Activated T-cell treated with anti-CD3 and anti-CD28 coated beads, Interleukin-2, amount 50 U/mL, for 4 hours (primary cell): ENCODE measurements around the gene STARD8. TPM values are rescaled to one million over a fixed set of nuclear protein-coding genes. Genes with fewer than 3 reads are reported as not detected.
"Not testable (repeated sequence)": the region's sequence is repeated elsewhere in the genome, so short reads cannot be mapped to it uniquely, and the experiment has no call there.

Source experiments
- ATAC-seq, 2 donors: fragments of 200-7000 bp; cut with Tn5 transposase; one replicate each; pipeline ENCODE4 v1.10.0; 2021
- DNase-seq: peaks from one replicate; pipeline ENCODE4 v3.0.0-alpha.2; 2020
- H3K27me3 Mint-ChIP-seq: one replicate; pipeline ENCODE4 v1.8.0; 2021; ENCODE audit warnings: low read depth, mixed read lengths
- H3K36me3 Mint-ChIP-seq: one replicate; pipeline ENCODE4 v1.8.0; 2022; ENCODE audit warnings: mixed read lengths; ENCODE audit not compliant: insufficient read depth
- H3K4me1 Mint-ChIP-seq: one replicate; pipeline ENCODE4 v1.8.0; 2021; ENCODE audit warnings: low read depth, mixed read lengths
- H3K4me3 Mint-ChIP-seq: one replicate; pipeline ENCODE4 v1.8.0; 2021; ENCODE audit warnings: mild to moderate bottlenecking, moderate library complexity, mixed read lengths
- H3K9me3 Mint-ChIP-seq: one replicate; pipeline ENCODE4 v1.8.0; 2021; ENCODE audit warnings: mixed read lengths
- total RNA-seq, 3 donors: library from RNA; stranded (reverse); gene quantifications; one replicate each; pipeline ENCODE4 v1.2.1, GENCODE V29; 2021

The STARD8 gene
- total RNA-seq, 3 donors from 2014 or later = 0.11 to 0.19 (median 0.18) TPM

GRCh38 chrX:68672581-68673318 is 25.3 kb downstream of the STARD8 start:
- Mint-ChIP-seq H3K4me1 (no peaks in the 10 kb centered on the region), H3K4me3 (no peak overlapping the region), H3K9me3 (no peaks in the 10 kb centered on the region), H3K27me3 (no peaks in the 10 kb centered on the region), H3K36me3 (no peaks in the 10 kb centered on the region)
- DNase-seq (no peak), ATAC-seq (no peak)

- Mint-ChIP-seq H3K4me3 (no peak overlapping the region), H3K36me3 (no peaks in the 10 kb centered on the region), H3K27me3 (no peaks in the 10 kb centered on the region), H3K9me3 (no peaks in the 10 kb centered on the region), H3K4me1 (no peaks in the 10 kb centered on the region)
- ATAC-seq (no peak), DNase-seq (no peak)
Measured at GRCh38 chrX:68675571-68675970, 28.1 kb downstream of the STARD8 start.

DNA sequence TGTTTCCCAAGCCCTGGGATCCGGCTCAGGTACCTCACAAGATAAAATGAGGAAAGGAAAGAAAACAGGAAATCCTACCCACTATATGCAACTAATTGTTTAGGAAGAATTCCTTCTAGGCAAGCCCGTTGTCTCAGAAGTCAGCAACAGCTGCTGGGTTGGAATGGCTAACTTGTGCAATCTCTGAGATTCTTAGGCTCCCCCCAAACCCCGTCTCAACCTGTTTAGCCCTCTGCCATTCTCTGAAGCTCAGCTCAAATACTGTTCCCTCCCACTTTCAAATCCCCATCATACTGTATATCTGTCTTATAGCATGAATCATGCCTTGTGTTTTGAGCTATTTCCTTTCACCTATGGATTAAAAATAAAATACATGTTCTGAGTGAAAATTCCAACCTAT is 28.9 kb downstream of the STARD8 start:
- DNase-seq (no peak), ATAC-seq (no peak)
- Mint-ChIP-seq H3K4me3 (no peak overlapping the region), H3K36me3 (no peaks in the 10 kb centered on the region), H3K9me3 (no peaks in the 10 kb centered on the region), H3K4me1 (no peaks in the 10 kb centered on the region), H3K27me3 (no peaks in the 10 kb centered on the region)

GRCh38 chrX:68677998-68678397 is 30.5 kb downstream of the STARD8 start:
- Mint-ChIP-seq H3K9me3 (no peaks in the 10 kb centered on the region), H3K27me3 (no peaks in the 10 kb centered on the region), H3K36me3 (no peaks in the 10 kb centered on the region), H3K4me1 (no peaks in the 10 kb centered on the region), H3K4me3 (no peak overlapping the region)
- no peak for DNase-seq
- no peak for ATAC-seq

- no peak overlapping the region for H3K4me3 Mint-ChIP-seq
- H3K27me3 Mint-ChIP-seq = peaks cover 6% of the 10 kb centered on the region
- peaks cover 8% of the 10 kb centered on the region for H3K4me1 Mint-ChIP-seq
- ATAC-seq = no peak
- no peaks in the 10 kb centered on the region for H3K36me3 Mint-ChIP-seq
- no peaks in the 10 kb centered on the region for H3K9me3 Mint-ChIP-seq
- no peak for DNase-seq
Measured at GRCh38 chrX:68681443-68681941, 34.0 kb downstream of the STARD8 start.

GRCh38 chrX:68682790-68683189 is 35.3 kb downstream of the STARD8 start:
- Mint-ChIP-seq H3K27me3 (peaks cover 15% of the 10 kb centered on the region), H3K4me1 (peaks cover 11% of the 10 kb centered on the region), H3K9me3 (no peaks in the 10 kb centered on the region), H3K36me3 (no peaks in the 10 kb centered on the region), H3K4me3 (no peak overlapping the region)
- ATAC-seq (no peak), DNase-seq (no peak)

DNA sequence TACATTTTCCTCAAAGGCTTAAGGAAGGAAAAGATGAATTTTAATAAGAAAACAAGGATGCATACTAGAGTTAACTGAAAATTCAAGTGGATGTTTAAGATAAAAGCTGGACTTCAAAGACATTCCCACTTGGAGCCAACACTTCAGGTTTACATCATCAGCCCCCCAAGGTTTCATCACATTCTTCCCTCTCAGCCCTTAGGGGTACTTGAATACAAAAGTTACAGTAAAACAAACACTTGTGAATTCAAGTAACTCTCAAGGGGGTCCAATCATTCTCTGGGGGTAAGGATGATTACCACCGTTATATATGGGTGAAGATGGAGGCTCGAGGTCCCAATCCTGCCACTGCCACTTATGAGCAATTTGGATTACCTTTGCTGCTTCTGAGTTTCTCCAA is 36.1 kb downstream of the STARD8 start:
- Mint-ChIP-seq H3K9me3 (no peaks in the 10 kb centered on the region), H3K4me1 (peaks cover 11% of the 10 kb centered on the region), H3K36me3 (no peaks in the 10 kb centered on the region), H3K4me3 (no peak overlapping the region), H3K27me3 (peaks cover 18% of the 10 kb centered on the region)
- ATAC-seq (no peak), DNase-seq (no peak)

DNA sequence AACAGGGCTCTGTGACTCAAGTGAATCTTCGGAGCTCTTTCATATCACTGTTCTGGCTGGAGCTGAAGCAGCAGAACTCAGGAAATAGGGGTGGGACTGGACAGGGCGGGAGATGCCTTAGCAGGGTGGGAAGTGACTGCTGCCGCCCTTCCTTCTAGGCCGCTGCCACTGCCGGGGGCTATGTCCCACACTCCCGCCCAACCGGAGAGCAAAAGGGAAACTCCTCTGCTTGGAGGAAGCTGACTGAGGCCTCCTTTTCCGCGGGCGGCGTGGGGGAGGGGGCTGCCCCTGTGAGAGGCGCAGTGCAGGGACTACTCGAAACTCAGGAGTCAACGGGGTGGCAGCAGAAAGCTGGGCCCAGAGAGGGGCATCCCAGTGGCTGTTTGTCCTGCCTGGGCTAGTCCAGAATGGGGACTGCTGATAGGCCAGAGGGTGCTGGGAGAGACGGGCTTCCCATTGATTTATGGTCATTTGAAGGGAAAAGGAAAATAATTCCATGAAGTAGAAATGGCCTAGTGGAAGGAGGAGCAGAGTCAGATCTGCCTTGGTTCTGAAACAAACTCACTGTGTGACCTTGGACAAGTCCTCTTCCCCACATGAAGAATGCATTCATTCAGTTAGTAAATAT is 36.9 kb downstream of the STARD8 start:
- no peak for ATAC-seq
- Mint-ChIP-seq H3K4me1 (peaks cover 11% of the 10 kb centered on the region), H3K4me3 (no peak overlapping the region), H3K9me3 (no peaks in the 10 kb centered on the region), H3K27me3 (peaks cover 18% of the 10 kb centered on the region), H3K36me3 (no peaks in the 10 kb centered on the region)
- no peak for DNase-seq

GRCh38 chrX:68684919-68685304 is 37.4 kb downstream of the STARD8 start:
- Mint-ChIP-seq H3K4me3 (no peak overlapping the region), H3K36me3 (no peaks in the 10 kb centered on the region), H3K4me1 (peaks cover 11% of the 10 kb centered on the region), H3K9me3 (no peaks in the 10 kb centered on the region), H3K27me3 (peaks cover 18% of the 10 kb centered on the region)
- DNase-seq (no peak), ATAC-seq (no peak)

DNA sequence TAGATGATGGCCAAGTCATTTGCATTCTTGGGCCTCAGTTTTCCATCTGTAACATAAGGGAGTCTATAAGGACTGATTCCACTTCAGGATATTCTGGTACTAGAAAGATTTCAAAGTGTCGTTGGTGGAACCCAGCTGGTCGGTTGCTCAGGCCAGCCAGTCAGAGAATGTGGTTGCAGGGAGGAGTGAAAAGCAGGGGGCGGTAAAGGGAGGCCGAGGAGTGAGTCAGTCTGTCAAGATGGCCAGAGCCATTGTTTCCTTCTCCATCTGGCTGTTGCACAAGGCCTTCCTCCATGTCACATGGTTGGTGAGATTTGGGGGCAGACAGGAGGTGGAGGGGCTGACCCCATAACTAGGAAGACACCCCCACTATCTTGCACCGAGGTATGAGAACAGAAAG is 38.2 kb downstream of the STARD8 start:
- Mint-ChIP-seq H3K4me3 (peak overlapping the region; percentile 54), H3K36me3 (no peaks in the 10 kb centered on the region), H3K27me3 (peaks cover 18% of the 10 kb centered on the region), H3K4me1 (peaks cover 11% of the 10 kb centered on the region), H3K9me3 (no peaks in the 10 kb centered on the region)
- no peak for DNase-seq
- no peak for ATAC-seq

DNA sequence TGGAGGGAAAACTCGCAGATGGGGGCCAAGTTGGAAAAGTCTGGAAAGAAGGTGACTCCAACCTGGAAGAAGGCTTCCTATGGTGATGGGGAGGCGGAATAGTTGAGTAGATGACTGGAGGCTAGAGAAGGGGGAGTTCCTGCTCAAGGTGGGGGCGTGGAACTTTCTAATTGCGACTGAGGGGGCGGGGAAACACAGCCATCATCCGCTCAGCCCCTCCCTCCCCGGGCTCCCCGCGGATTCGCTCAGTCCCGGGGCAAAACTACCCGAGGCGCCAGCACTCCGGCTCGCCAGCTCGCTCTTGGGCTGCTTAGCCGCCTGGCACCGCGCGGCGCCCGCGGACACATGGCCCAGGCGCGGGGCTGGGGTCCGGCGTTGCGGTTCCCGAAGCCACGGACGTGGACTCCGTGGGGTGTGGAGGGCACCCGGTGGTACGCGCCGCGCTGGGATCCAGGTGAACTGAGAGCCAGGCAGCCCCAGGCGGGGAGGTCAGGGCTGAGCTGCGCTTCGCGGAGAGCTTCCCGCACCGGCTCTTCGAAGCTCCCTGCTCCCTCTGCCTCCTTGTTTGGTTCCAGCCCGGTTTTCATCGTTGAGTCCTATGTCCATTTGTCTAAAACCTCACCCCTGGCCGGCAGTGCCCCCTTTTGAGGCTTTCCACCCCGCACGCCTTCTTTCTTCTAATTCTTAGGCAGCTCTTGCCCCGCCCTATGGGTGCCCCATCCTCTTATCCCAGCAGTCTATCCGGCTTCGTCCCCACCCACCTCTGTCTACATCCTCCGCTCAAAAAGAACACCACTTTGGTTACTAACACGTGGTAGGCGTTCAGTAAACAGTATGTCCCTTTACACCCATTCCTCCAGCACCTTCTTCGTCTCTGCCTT is 38.9 kb downstream of the STARD8 start:
- Mint-ChIP-seq H3K36me3 (no peaks in the 10 kb centered on the region), H3K4me1 (peaks cover 11% of the 10 kb centered on the region), H3K27me3 (peaks cover 18% of the 10 kb centered on the region), H3K9me3 (no peaks in the 10 kb centered on the region), H3K4me3 (peak overlapping the region; percentile 54)
- no peak for DNase-seq
- ATAC-seq = peak; percentile 50 to 59

- ATAC-seq, H3K9me3 Mint-ChIP-seq, H3K36me3 Mint-ChIP-seq, H3K4me3 Mint-ChIP-seq, DNase-seq: not testable (repeated sequence)
- H3K27me3 Mint-ChIP-seq = peaks cover 25% of the 10 kb centered on the region
- peaks cover 11% of the 10 kb centered on the region for H3K4me1 Mint-ChIP-seq
Measured at GRCh38 chrX:68688931-68689330, 41.5 kb downstream of the STARD8 start.

DNA sequence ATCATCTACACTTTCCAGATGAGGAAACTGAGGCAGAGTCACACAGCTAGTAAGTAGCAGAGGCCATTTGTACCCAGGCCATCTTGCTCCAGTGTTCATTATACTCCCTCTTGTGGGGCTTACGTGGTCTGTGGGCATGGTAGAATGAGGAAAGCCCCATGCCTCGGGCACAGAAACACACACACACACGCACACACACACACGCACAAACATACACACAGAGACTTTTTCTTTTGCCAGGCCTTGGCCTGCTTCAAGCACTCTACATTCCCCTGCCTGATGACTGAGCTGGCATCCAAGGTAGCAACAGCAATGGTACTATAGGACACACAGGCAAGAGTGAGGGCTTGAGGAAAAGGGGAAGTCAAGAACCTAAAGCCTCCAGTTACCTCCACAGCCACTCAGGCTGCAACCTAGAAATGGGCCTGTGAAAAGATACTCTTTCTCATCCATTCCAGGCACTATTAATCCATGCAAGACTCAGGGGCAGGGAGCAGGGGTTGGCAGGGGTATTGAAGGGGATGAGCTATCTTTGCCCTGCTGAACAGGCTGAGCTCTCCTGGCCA is 43.6 kb downstream of the STARD8 start:
- no peak for DNase-seq
- peaks cover 8% of the 10 kb centered on the region for H3K4me1 Mint-ChIP-seq
- H3K4me3 Mint-ChIP-seq = no peak overlapping the region
- ATAC-seq = no peak
- H3K27me3 Mint-ChIP-seq = peaks cover 32% of the 10 kb centered on the region
- H3K9me3 Mint-ChIP-seq = no peaks in the 10 kb centered on the region
- no peaks in the 10 kb centered on the region for H3K36me3 Mint-ChIP-seq

DNA sequence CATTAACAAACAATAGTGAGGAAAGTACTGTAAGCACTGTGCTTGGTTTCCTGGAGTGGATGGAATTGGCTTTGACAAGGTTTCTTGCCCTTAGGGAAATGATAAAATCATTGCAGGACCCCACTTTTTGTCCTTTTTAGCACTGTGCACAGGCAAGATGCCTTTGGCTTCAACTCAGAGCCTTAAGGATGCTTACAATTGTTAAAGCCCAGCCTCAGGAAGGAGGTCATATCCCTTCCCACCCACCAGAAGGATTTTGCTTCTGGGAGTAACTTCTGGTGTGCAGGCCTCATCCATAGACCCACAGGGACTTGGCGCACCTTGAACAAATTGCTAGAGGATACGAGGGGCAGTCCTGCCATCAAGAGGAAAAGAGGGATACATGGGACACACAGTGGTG is 44.5 kb downstream of the STARD8 start:
- Mint-ChIP-seq H3K27me3 (peaks cover 31% of the 10 kb centered on the region), H3K9me3 (no peaks in the 10 kb centered on the region), H3K36me3 (no peaks in the 10 kb centered on the region), H3K4me1 (peaks cover 4% of the 10 kb centered on the region), H3K4me3 (no peak overlapping the region)
- DNase-seq (no peak), ATAC-seq (no peak)
